ENCODE measurements around the gene SCFD2.
"Not testable (repeated sequence)": the region's sequence is repeated elsewhere in the genome, so short reads cannot be mapped to it uniquely, and the experiment has no call there.

The SCFD2 gene

GRCh38 chr4:53365486-53366300, at the start of gene SCFD2:
SCFD2 (minus strand) TSS chr4:53366061.
- DNase-seq = peak; percentile 86

GRCh38 chr4:53409479-53409878, 43.6 kb upstream of the SCFD2 start:
- not testable (repeated sequence) for DNase-seq

- DNase-seq = no peak
These were observed 14.4 kb upstream of the SCFD2 start for GRCh38 chr4:53380221-53380620.

- DNase-seq = no peak
These were observed 12.3 kb upstream of the SCFD2 start for GRCh38 chr4:53378171-53378482.

GRCh38 chr4:53377319-53378170, 11.7 kb upstream of the SCFD2 start, which contains the start of gene FIP1L1:
FIP1L1 (plus strand) TSS chr4:53377641; CDS start chr4:53377839, 198 bp downstream.
- peak; percentile 51 for DNase-seq

GRCh38 chr4:53376900-53377299, 11.0 kb upstream of the SCFD2 start:
- DNase-seq = no peak

GRCh38 chr4:53374777-53375258, 9.0 kb upstream of the SCFD2 start:
- no peak for DNase-seq

- no peak for DNase-seq
These were observed 6.1 kb upstream of the SCFD2 start for GRCh38 chr4:53371843-53372521.

DNA sequence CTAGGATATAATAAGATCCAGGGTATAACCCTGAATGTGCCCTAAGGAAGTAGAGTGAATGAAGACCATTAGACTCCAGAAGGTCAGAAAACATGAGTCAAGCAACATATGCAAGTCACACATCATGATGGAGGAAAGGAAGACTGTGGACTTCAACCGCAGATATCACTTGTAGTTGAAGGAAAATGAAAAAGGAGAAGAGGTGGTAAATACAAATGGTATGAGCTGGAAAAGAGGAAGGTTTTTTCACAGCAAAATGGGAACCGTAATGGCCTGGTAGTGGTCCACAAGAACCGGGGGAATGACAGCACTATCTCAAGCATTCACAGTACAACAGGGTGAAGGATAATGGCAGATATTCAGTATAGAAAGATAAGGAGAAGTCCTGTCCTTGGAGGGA, 5.2 kb upstream of the SCFD2 start:
- DNase-seq = no peak

- no peak for DNase-seq
These were observed 1.9 kb upstream of the SCFD2 start for GRCh38 chr4:53367721-53368120.

DNA sequence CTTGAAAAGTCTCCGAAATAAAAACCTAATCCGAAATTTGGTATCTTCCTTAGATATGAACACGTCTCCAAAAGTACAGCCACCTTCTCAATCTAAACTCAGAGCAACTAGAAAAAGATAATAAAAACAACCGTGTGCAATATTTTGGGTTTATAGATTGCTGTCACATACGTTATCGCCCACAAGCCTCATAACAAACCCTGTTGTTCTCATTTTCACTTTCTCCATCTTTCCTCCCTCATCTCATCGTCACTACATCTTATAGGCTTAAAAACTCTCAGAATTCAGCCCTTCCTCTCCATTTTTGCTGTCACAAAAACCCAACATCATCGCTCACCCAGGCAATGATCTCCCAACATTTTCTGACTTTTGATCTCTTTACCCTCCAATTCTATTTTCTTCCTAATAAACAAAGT, 448 bp upstream of the SCFD2 start:
- DNase-seq = no peak

GRCh38 chr4:53365121-53365485, 758 bp downstream of the SCFD2 start:
- no peak for DNase-seq

GRCh38 chr4:53364624-53365023, 1.2 kb downstream of the SCFD2 start:
- DNase-seq = no peak

DNA sequence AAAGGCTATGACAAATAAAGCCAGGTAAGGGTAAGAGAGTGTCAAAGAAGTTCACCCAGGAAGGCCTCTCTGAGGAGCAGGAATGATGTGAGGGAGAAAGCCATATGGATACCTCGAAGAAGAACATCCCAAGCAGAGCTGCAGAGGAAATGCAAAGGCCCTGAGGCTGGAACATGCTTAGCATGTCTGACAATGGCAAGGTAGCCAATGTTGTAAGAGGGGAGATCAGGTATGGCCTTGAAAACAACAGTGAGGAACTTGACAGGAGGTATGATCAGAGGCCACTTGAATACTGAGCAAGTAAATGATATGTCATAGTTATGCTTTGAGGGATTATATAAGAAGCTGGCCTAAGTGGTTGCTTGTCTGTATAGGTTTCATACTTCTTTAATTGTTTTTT, 3.8 kb downstream of the SCFD2 start:
- no peak for DNase-seq

DNA sequence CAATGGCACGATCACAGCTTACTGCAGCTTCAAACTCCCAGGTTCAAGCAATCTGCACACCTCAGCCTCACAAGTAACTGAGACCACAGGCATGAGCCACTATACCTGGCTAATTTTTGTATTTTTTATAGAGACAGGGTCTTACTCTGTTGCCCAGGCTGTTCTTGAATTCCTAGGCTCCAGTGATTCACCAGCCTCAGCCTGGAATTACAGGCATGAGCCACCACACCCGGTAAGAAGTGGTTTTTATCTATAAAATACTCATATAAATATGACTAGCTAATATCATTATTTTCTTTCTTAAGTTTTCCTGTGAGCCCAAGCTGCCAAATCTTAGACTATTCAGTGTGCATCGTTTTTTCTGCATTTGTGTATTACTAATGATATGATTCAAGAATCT, 4.4 kb downstream of the SCFD2 start:
- DNase-seq = no peak

DNA sequence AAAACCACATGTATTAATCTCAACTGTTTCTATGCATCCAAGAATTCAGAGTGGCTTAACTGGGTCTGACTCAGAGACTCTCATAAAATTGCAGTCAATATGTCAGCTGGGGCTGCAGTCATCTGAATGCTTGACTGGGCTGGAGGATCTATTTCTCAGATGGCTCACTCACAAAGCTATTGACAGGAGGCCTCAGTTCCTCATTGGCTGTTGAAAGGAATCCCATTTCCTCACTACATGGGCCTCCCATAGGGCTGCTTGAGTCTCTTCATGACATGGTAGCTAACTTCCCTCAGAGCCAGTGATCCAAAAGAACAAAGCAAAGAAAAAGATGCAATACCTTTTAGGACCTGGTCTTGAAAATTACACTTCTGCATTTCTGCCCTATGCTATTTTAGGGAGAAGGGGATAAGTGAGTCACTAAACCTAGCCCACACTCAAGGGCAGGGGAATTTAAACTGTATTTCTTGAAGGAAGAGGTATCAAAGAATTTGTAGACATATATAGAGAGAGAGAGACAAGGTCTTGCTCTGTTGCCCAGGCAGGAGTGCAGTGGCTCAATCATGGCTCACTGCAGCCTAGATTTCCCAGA, 9.8 kb downstream of the SCFD2 start:
- DNase-seq = no peak

DNA sequence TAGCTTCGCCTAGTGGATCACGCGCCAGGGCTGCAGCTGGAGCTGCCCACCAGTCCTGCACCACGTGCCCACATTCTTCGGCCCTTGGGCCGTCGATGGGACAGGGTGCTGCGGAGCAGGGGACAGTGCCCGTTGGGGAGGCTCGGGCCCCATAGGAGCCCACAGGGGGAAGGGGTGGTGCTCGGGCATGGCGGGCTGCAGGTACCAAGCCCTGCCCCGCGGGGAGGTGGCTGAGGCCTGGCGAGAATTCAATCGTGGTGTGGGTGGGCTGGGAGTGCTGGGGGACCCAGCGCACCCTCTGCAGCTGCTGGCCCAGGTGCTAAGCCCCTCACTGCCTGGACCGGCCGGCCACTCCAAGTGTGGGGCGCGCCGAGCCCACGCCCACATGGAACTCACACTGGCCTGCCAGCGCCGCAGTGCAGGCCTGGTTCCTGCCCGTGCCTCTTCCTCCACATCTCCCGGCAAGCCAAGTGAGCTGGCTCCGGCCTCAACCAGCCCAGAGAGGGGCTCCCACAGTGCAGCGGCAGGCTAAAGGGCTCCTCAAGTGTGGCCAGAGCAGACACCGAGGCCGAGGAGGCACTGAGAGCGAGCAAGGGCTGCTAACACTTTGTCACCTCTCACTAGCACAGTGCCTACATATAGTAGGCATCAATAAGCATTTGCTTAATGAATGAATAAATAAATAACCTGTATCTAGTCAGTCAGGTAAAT, 11.7 kb downstream of the SCFD2 start:
- DNase-seq = no peak

DNA sequence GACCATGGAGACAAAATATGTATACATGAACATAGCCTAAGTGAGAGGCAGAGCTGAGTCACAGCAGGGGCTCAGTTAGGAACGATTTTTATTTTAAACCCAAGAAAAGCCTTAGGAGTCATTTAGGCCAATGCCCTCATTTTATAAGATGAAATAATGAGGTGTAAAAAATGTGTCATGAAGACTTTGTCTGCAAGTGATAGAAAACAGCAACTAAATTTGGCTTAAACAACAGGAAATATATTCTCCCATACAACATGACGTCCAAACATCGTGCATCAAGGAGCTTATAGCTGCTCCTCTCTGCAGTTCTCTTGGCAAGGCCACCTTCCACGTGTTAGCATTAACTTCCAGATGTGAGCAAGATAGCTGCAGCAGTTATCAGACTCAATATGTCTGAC, 16.8 kb downstream of the SCFD2 start:
- no peak for DNase-seq

DNA sequence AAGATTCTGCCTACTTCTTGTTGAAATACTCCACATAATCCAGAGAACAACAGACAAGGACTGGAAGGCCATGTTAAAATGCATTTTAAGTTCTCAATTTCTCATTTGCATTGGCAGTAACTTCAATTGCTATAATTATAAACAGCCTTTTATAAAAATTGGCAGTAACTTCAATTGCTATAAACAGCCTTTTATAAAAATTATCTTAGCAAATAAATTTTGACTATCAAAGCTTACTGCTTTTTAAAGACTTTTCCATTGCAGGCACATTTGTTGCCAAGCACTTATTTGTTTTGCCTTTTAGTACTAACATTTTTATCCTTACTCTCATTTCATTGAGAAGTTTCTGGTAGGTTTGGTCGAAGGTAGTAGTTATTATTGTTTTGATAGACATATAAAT, 17.8 kb downstream of the SCFD2 start:
- no peak for DNase-seq

- no peak for DNase-seq
These were observed 18.7 kb downstream of the SCFD2 start for GRCh38 chr4:53346920-53347852.

DNA sequence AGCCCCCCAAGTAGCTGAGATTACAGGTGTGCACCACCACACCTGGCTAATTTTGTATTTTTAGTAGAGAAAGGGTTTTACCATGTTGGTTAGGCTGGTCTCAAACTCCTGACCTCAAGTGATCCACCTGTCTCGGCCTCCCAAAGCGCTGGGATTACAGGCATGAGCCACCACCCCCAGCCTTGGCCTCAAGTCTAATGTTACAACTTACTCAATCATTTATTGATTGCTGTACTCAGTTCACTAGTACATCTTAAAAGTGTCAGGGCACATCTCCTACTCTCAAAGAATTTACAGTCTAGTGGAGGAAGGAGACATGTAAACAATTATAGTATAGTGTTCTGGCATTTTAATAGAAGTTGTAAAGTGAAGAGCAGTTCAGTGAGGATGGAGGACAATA, 19.5 kb downstream of the SCFD2 start:
- DNase-seq = not testable (repeated sequence)

All from NCI-H2029 treated with DMSO at 0.1 percent for 48 hours (cell line).